K562 (cell line): Measurements from ENCODE around the gene RHOC. TPM values are rescaled to one million over a fixed set of nuclear protein-coding genes. Genes with fewer than 3 reads are reported as not detected.

Experiments
- ATF7 ChIP-seq: fragments of 450-650 bp; IDR thresholded peaks from 2 replicates; pipeline ENCODE4 v1.7.1; 2014; ENCODE audit warnings: mild to moderate bottlenecking, moderate library complexity
- CBFA2T2 ChIP-seq: fragments of 450-650 bp; conservative IDR thresholded peaks from 2 replicates; pipeline ENCODE4 v1.6.1; 2017; ENCODE audit warnings: mild to moderate bottlenecking
- CEBPB ChIP-seq: fragments of 450-650 bp; IDR thresholded peaks from 2 replicates; pipeline ENCODE4 v1.6.1; 2016; ENCODE audit warnings: missing genetic modification characterization, missing compliant biosample characterization
- CEBPG ChIP-seq, 3 experiments: fragments of 200-800 bp in 1 of 3; sonication (Bioruptor generic) in 1 of 3; sonication (generic) in 1 of 3; formaldehyde crosslinking in 1 of 3; IDR thresholded peaks in 2 of 3; conservative IDR thresholded peaks in 1 of 3; 2 replicates each; pipeline versions ENCODE4 v1.6.1 to v1.8.0; 2016 to 2022; ENCODE audit warnings: missing compliant biosample characterization in 2 of 3, missing genetic modification characterization in 2 of 3, mild to moderate bottlenecking in 1 of 3, missing genetic modification reagents in 1 of 3
- HDAC6 ChIP-seq: IDR thresholded peaks from 2 replicates; pipeline ENCODE4 v1.6.1; 2012; ENCODE audit warnings: low read depth, mild to moderate bottlenecking, control low read depth, inconsistent platforms, low read length, moderate library complexity
- ILK ChIP-seq: fragments of 450-650 bp; IDR thresholded peaks from 2 replicates; pipeline ENCODE4 v1.6.1; 2016; ENCODE audit warnings: missing genetic modification characterization, low read depth, mild to moderate bottlenecking, missing compliant biosample characterization, moderate library complexity, borderline replicate concordance
- L3MBTL2 ChIP-seq: fragments of 450-650 bp; IDR thresholded peaks from 2 replicates; pipeline ENCODE4 v1.6.1; 2016; ENCODE audit warnings: mild to moderate bottlenecking, moderate library complexity
- LEF1 ChIP-seq: fragments of 450-650 bp; IDR thresholded peaks from 2 replicates; pipeline ENCODE4 v1.6.1; 2016; ENCODE audit warnings: mild to moderate bottlenecking
- MAZ ChIP-seq, 2 experiments: fragments of 450-650 bp in 1 of 2; sonication (generic) in 1 of 2; formaldehyde crosslinking; IDR thresholded peaks in 1 of 2; conservative IDR thresholded peaks in 1 of 2; 2 replicates each; pipeline versions ENCODE4 v1.4.0 to v1.5.0; 2020; ENCODE audit warnings: mild to moderate bottlenecking in 1 of 2, missing genetic modification reagents in 1 of 2
- MCM7 ChIP-seq, 2 experiments: fragments of 450-650 bp; IDR thresholded peaks; 2 replicates each; pipeline ENCODE4 v1.6.1; 2016 to 2018
- NCOR1 ChIP-seq: fragments of 450-650 bp; IDR thresholded peaks from 2 replicates; pipeline ENCODE4 v1.6.1; 2016; ENCODE audit warnings: mild to moderate bottlenecking, moderate library complexity
- NFIC ChIP-seq: fragments of 450-650 bp; IDR thresholded peaks from 2 replicates; pipeline ENCODE4 v1.6.1; 2017; ENCODE audit warnings: mild to moderate bottlenecking, inconsistent platforms
- POLR2G ChIP-seq: fragments of 200-400 bp; formaldehyde crosslinking; IDR thresholded peaks from 2 replicates; pipeline ENCODE4 v1.6.1; 2017; ENCODE audit warnings: low read depth, mild to moderate bottlenecking, antibody characterized with exemption, low read length, moderate library complexity
- SAFB2 ChIP-seq: fragments of 200-400 bp; formaldehyde crosslinking; IDR thresholded peaks from 2 replicates; pipeline ENCODE4 v1.6.1; 2018; ENCODE audit warnings: borderline replicate concordance, low read length, low read depth, moderate library complexity; ENCODE audit not compliant: severe bottlenecking
- SAP30 ChIP-seq: fragments of 200-600 bp; sonication (generic); IDR thresholded peaks from 2 replicates; pipeline ENCODE4 v1.6.1; 2012; ENCODE audit warnings: borderline replicate concordance, low read depth, mild to moderate bottlenecking, moderate library complexity, low read length, control low read depth, inconsistent platforms; ENCODE audit not compliant: insufficient read depth, poor library complexity, severe bottlenecking
- STAG1 ChIP-seq: sonication (generic); formaldehyde crosslinking; IDR thresholded peaks from 2 replicates; pipeline ENCODE4 v1.5.0; 2020; ENCODE audit warnings: missing genetic modification reagents, borderline replicate concordance
- TCFL5 ChIP-seq: fragments of 250-450 bp; sonication (Bioruptor Pico); conservative IDR thresholded peaks from 2 replicates; pipeline ENCODE4 v1.6.1; 2021; ENCODE audit warnings: mild to moderate bottlenecking, moderate library complexity, matching md5 sums
- WHSC1 ChIP-seq: IDR thresholded peaks from one replicate; pipeline ENCODE4 v1.6.1; 2012; ENCODE audit warnings: low read length, control low read depth, inconsistent platforms
- XRCC3 ChIP-seq: fragments of 450-650 bp; IDR thresholded peaks from 2 replicates; pipeline ENCODE4 v1.6.1; 2017; ENCODE audit warnings: mild to moderate bottlenecking, moderate library complexity
- ZEB2 ChIP-seq: fragments of 450-650 bp; IDR thresholded peaks from 2 replicates; pipeline ENCODE4 v1.6.1; 2016
- polyA plus RNA-seq, 8 experiments: library from polyadenylated mRNA; depleted of rRNA in 4 of 8; stranded (reverse) in 5 of 8; unstranded in 3 of 8; fragments of >200 nt; fragmentation: Nextera tagmentation in 2 of 8; fragmentation: Illumina TruSeq in 1 of 8; extraction: Ambion mirVana in 2 of 8; extraction: Trizol in 1 of 8; gene quantifications; 2 replicates each; pipeline versions ENCODE4 v1.2.1 to v1.2.3, GENCODE V29; 2011 to 2014; ENCODE audit warnings: inconsistent platforms in 1 of 8, missing spikeins in 1 of 8
- total RNA-seq, 7 experiments: library from RNA; depleted of rRNA in 6 of 7; stranded (reverse); fragments of >200 nt in 6 of 7; fragmentation: Illumina TruSeq in 2 of 7; extraction: Trizol in 2 of 7; gene quantifications; 2 replicates each; pipeline versions ENCODE4 v1.2.1 to v1.2.3, GENCODE V29; 2011 to 2021; ENCODE audit warnings: low replicate concordance in 1 of 7
- TF ChIP-seq, protein P1 (sequence below): fragments of 250-450 bp; sonication (Bioruptor Pico); IDR thresholded peaks from 2 replicates; pipeline ENCODE4 v1.4.0; 2020; ENCODE audit warnings: mild to moderate bottlenecking, moderate library complexity
- TF ChIP-seq, protein P2 (sequence below): fragments of 450-650 bp; IDR thresholded peaks from 2 replicates; pipeline ENCODE4 v1.6.1; 2018; ENCODE audit warnings: mild to moderate bottlenecking, low read depth; ENCODE audit not compliant: partially characterized antibody
- TF ChIP-seq, protein P3 (sequence below): fragments of 250-450 bp; sonication (Bioruptor Pico); IDR thresholded peaks from 2 replicates; pipeline ENCODE4 v1.8.0; 2022; ENCODE audit warnings: moderate library complexity, mild to moderate bottlenecking, inconsistent platforms
- TF ChIP-seq, protein P4 (sequence below): fragments of 250-450 bp; sonication (Bioruptor Pico); IDR thresholded peaks from 2 replicates; pipeline ENCODE4 v1.5.1; 2021; ENCODE audit warnings: mild to moderate bottlenecking

The RHOC gene
- total and polyA plus RNA-seq, 9 of the 15 experiments (the other 6 are each of a cell fraction or from before 2014, with no cell fraction given) = 35.2 to 364 (median 204) TPM

DNA sequence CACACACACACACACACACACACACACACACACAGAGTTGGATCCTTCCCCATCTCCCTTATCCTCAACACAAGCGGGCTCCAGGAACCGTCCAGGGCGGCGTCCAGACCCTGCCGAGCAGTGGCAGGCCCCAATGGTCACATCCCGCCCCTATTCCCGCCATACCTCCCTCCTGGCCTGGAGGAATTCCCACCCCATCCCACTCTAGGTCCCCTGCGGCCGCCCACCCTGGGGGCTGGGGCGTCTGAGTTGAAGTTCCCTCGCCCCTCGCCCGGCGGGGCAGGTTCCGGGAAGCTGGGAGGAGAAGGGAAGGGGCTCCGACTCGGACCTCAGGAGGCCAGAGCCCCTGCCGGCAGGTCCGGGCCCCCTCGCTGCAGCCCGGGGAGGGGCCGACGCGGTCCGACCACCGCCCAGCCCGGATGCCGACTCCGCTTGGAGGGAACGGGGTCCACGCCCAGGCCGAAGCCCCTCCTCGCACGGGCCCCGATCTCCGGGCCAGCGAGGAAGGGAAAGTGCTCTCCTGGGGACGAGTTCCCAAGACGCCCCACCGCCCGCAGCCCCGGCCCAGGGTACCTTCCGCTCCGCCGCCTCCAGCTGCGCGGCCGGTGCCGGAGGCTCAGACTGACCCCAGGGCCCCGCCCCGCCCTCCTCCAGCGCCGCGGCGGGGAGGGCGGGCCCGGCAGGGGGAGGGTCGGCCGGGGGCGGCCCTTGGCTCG lies at the start of gene RHOC (continued):
- no peak for TF ChIP-seq CEBPG (CRISPR knock-in tag; IDR thresholded peaks at IDR 0.05)
- no peak for TF ChIP-seq CEBPG (tag; conservative IDR thresholded peaks at IDR 0.05 in 1 of 2, IDR thresholded peaks at IDR 0.05 in 1 of 2)
- TF ChIP-seq LEF1 = no peak
- TF ChIP-seq, protein P1, sequence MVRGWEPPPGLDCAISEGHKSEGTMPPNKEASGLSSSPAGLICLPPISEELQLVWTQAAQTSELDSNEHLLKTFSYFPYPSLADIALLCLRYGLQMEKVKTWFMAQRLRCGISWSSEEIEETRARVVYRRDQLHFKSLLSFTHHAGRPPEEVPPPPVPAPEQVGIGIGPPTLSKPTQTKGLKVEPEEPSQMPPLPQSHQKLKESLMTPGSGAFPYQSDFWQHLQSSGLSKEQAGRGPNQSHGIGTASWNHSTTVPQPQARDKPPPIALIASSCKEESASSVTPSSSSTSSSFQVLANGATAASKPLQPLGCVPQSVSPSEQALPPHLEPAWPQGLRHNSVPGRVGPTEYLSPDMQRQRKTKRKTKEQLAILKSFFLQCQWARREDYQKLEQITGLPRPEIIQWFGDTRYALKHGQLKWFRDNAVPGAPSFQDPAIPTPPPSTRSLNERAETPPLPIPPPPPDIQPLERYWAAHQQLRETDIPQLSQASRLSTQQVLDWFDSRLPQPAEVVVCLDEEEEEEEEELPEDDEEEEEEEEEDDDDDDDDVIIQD = no peak
- TF ChIP-seq ATF7 = no peak
- TF ChIP-seq MCM7 (IDR thresholded peaks at IDR 0.05) = no peak
- TF ChIP-seq, protein P2, sequence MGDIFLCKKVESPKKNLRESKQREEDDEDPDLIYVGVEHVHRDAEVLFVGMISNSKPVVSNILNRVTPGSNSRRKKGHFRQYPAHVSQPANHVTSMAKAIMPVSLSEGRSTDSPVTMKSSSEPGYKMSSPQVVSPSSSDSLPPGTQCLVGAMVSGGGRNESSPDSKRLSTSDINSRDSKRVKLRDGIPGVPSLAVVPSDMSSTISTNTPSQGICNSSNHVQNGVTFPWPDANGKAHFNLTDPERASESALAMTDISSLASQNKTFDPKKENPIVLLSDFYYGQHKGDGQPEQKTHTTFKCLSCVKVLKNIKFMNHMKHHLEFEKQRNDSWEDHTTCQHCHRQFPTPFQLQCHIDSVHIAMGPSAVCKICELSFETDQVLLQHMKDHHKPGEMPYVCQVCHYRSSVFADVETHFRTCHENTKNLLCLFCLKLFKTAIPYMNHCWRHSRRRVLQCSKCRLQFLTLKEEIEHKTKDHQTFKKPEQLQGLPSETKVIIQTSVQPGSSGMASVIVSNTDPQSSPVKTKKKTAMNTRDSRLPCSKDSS = peak; percentile 46
- TF ChIP-seq NCOR1 = no peak
- no peak for TF ChIP-seq HDAC6
- TF ChIP-seq, protein P3, sequence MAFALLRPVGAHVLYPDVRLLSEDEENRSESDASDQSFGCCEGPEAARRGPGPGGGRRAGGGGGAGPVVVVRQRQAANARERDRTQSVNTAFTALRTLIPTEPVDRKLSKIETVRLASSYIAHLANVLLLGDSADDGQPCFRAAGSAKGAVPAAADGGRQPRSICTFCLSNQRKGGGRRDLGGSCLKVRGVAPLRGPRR (CRISPR knock-in tag) = no peak
- TF ChIP-seq SAFB2 = no peak
- no peak for TF ChIP-seq CBFA2T2
- TF ChIP-seq L3MBTL2 = no peak
- TF ChIP-seq XRCC3 = no peak
- TF ChIP-seq, protein P4, sequence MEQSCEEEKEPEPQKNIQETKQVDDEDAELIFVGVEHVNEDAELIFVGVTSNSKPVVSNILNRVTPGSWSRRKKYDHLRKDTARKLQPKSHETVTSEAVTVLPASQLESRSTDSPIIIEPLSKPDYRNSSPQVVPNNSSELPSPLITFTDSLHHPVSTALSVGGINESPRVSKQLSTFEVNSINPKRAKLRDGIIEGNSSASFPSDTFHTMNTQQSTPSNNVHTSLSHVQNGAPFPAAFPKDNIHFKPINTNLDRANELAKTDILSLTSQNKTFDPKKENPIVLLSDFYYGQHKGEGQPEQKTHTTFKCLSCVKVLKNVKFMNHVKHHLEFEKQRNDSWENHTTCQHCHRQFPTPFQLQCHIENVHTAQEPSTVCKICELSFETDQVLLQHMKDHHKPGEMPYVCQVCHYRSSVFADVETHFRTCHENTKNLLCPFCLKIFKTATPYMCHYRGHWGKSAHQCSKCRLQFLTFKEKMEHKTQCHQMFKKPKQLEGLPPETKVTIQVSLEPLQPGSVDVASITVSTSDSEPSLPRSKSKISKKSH (CRISPR knock-in tag) = no peak
- peak; percentile 54 for TF ChIP-seq SAP30
- TF ChIP-seq POLR2G = peak; percentile 90
- 0 out of 2 replicates have a peak, but pooled peaks have one; percentile 8 for TF ChIP-seq NFIC
- no peak for TF ChIP-seq ZEB2
- no peak for TF ChIP-seq CEBPB (tag)
- no peak for TF ChIP-seq ILK (tag)
- TF ChIP-seq MAZ (CRISPR knock-in tag; conservative IDR thresholded peaks at IDR 0.05 in 1 of 2, IDR thresholded peaks at IDR 0.05 in 1 of 2) = no peak; a peak in 2 of 4 replicates
- no peak for TF ChIP-seq STAG1 (CRISPR knock-in tag)
- TF ChIP-seq WHSC1 = no peak
- TF ChIP-seq TCFL5 = no peak
